Activated T-cell treated with anti-CD3 and anti-CD28 coated beads, Interleukin-2, amount 50 U/mL, for 72 hours (primary cell): ENCODE data around the gene GRIN3B. TPM values are rescaled to one million over a fixed set of nuclear protein-coding genes. Genes with fewer than 3 reads are reported as not detected.

Experiments used
- ATAC-seq, 2 donors: fragments of 150-1000 bp; cut with Tn5 transposase; replicated peaks in 1 of 2; 2 replicates each; pipeline ENCODE4 v1.10.0; 2021; ENCODE audit warnings: moderate library complexity in 2 of 2, mild to moderate bottlenecking in 1 of 2
- DNase-seq, 2 donors: peaks; one replicate each; pipeline ENCODE4 v3.0.0; 2021 to 2022; ENCODE audit warnings: mixed read lengths in 1 of 2
- H3K27ac Mint-ChIP-seq: one replicate; pipeline ENCODE4 v1.8.0; 2022; ENCODE audit warnings: mild to moderate bottlenecking, moderate library complexity, mixed read lengths
- H3K27me3 Mint-ChIP-seq: one replicate; pipeline ENCODE4 v1.8.0; 2022; ENCODE audit warnings: low read depth, mixed read lengths
- H3K36me3 Mint-ChIP-seq, 2 donors: one replicate each; pipeline ENCODE4 v1.8.0; 2022; ENCODE audit warnings: mixed read lengths in 2 of 2, mild to moderate bottlenecking in 1 of 2; ENCODE audit not compliant: insufficient read depth in 2 of 2
- H3K4me1 Mint-ChIP-seq: one replicate; pipeline ENCODE4 v1.8.0; 2022; ENCODE audit warnings: low read depth, mixed read lengths
- H3K4me3 Mint-ChIP-seq, 2 donors: one replicate each; pipeline ENCODE4 v1.8.0; 2022; ENCODE audit warnings: mild to moderate bottlenecking in 2 of 2, mixed read lengths in 2 of 2, moderate library complexity in 2 of 2
- H3K9me3 Mint-ChIP-seq, 2 donors: one replicate each; pipeline ENCODE4 v1.8.0; 2022; ENCODE audit warnings: mixed read lengths in 2 of 2
- total RNA-seq, 2 donors: library from RNA; stranded (reverse); gene quantifications; one replicate each; pipeline ENCODE4 v1.2.3, GENCODE V29; 2022

GRIN3B gene
- total RNA-seq, 2 donors from 2014 or later: 0.10 to 0.35 TPM

DNA sequence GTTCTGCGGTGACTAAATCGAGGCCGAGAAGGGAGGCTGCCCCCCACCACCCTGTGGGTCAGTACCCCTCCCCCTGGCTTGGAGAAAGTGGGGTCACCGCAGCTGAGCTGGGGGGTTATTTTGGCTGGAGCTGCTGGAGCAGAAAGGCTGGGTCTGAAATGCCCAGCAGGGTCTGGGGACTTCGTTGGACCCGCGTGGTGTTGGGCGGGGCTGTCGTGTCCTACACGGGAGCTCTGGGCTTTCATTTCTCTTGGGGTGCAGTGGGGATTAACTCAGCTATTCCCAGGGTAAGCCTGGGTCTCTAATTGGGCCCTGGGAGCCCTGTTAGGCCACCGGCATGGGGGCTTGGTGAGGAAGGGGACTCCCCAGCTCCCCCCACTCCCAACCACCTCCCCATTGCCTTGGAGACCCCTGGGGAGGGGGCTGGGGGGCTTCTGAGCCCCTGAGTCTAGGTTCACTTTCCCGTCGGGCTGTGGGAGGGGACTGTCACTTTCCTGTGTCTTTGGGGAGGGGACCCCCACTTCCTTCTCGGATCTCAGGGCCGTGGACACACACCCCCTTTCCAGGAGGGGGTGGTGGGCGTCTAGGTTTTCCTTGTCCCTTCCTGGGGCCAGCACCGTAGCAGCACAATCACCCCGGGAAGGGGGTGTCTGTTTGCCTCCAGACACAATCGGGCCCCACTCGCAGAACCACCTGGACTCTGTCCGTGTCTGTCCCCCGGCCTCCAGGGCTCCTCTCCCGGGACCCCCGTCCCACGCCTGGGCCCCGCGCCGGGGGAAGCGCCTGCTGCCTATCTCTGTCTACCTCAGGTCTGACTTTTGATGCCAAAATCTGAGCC lies 26.3 kb upstream of the GRIN3B start:
- ATAC-seq (no peak), DNase-seq (no peak)
- H3K4me3 Mint-ChIP-seq: no peak overlapping the region
- no peaks in the 10 kb centered on the region for H3K4me1 Mint-ChIP-seq
- no peak overlapping the region for H3K27ac Mint-ChIP-seq
- H3K27me3 Mint-ChIP-seq: no peaks in the 10 kb centered on the region
- H3K36me3 Mint-ChIP-seq: peaks cover 5 to 15% of the 10 kb centered on the region in 2 donors
- H3K9me3 Mint-ChIP-seq: peaks cover 0 to 2% of the 10 kb centered on the region in 2 donors

DNA sequence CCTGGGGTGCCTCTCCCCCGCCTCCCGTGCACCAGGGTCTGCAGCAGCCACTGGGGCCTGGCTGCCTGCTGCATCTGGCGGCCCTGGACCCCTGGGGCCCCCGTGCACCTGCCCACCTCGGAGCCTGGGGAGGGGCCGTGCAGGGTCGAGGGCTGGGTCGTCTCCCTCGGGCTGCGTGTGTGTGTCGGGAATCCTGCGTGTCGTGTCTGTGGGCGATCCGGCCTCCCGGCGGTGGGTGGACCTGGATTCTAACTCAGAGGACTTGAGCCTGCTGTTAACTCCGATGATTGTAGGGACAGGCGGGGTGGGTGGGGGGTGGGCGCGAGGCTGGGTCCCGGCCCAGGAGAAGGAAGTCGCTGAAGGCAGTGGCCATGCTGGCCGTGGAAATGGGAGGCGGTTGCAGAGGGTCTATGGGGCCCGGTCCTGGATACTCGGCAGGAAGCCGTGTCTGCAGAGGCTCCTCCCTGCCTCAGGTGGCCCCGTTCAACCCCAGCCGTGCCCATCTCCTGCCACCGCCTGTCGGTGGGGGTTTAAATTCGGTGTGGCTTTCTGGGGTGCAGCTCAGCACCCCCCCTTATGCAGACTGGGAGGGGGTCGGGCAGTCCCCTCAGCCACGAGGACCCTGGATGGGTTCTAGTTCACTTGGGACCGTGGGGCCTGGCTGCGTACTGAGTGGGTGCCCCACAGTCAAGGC lies 25.5 kb upstream of the GRIN3B start:
- Mint-ChIP-seq H3K27me3 (no peaks in the 10 kb centered on the region), H3K9me3 (peaks cover 0 to 2% of the 10 kb centered on the region in 2 donors), H3K4me1 (no peaks in the 10 kb centered on the region), H3K27ac (no peak overlapping the region), H3K36me3 (peaks cover 5 to 15% of the 10 kb centered on the region in 2 donors), H3K4me3 (no peak overlapping the region)
- no peak for ATAC-seq
- no peak for DNase-seq

DNA sequence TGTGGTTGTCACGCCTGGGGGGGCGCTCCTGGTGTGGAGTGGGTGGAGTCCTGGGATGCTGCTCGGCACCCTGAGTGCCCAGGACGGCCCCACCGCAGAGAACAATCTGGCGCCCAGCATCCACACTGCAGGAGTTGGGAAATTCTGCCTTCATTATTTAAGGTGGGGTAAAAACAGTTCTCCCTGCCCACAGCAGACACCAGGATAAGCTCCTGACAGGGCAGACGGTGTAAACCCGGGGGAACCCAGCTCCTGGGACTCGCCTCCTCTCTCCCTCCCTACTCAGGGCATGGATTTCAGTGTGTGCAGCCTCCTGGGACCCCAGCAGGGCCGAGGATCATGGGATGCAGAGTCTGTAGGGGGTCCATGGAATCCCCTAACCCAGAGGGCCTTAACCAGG lies 23.7 kb upstream of the GRIN3B start:
- no peaks in the 10 kb centered on the region for H3K4me1 Mint-ChIP-seq
- no peaks in the 10 kb centered on the region for H3K9me3 Mint-ChIP-seq
- no peaks in the 10 kb centered on the region for H3K27me3 Mint-ChIP-seq
- H3K4me3 Mint-ChIP-seq: no peak overlapping the region
- H3K27ac Mint-ChIP-seq: no peak overlapping the region
- DNase-seq (no peak), ATAC-seq (no peak)
- peaks cover 0 to 5% of the 10 kb centered on the region in 2 donors for H3K36me3 Mint-ChIP-seq

DNA sequence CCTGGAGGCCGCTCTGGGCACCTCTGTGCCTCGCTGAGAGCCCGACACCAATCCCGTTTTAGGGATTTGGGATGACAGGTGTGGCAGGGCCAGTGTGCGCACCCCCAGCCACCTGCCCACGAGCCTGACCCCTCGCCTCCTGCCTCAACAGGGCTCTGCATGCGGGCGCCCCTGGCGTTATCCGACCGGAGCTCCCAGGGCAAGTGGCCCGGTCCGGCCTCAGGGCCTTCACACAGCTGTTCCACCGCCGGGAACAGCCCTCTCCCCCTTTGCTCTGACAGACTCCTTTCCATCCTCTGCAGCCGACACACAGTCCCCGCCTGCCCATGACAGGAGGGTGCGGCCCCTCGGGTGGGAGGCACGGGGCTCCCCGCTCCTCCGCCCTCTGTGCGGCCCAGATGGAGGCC lies 23.2 kb upstream of the GRIN3B start:
- Mint-ChIP-seq H3K36me3 (peaks cover 0 to 3% of the 10 kb centered on the region in 2 donors), H3K27me3 (no peaks in the 10 kb centered on the region), H3K4me3 (no peak overlapping the region), H3K9me3 (no peaks in the 10 kb centered on the region), H3K4me1 (no peaks in the 10 kb centered on the region), H3K27ac (no peak overlapping the region)
- no peak for ATAC-seq
- DNase-seq: no peak

DNA sequence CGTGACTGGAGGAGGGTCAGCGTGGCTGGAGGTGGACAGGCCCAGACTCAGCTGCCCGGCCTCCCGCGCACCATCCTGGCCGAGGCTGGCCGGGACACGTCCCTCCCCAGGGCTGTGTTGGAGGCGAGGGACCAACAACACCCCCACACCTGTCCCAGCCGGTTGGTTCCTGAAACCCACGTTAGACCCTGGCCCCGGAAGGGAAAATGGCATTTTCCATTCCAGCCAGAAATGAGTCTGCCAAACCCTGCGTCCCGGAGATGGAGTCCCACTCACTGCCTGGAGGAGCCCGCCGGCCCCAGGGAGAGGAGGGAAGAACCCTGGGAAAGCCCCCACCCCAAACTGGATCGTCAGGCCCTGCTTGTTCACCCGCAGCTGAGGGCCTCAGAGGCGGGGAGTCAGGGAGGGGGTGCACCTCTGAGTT lies 20.9 kb upstream of the GRIN3B start:
- DNase-seq: no peak
- Mint-ChIP-seq H3K27me3 (no peaks in the 10 kb centered on the region), H3K9me3 (no peaks in the 10 kb centered on the region), H3K27ac (no peak overlapping the region), H3K4me1 (no peaks in the 10 kb centered on the region), H3K4me3 (no peak overlapping the region), H3K36me3 (peaks cover 1 to 2% of the 10 kb centered on the region in 2 donors)
- ATAC-seq: no peak

DNA sequence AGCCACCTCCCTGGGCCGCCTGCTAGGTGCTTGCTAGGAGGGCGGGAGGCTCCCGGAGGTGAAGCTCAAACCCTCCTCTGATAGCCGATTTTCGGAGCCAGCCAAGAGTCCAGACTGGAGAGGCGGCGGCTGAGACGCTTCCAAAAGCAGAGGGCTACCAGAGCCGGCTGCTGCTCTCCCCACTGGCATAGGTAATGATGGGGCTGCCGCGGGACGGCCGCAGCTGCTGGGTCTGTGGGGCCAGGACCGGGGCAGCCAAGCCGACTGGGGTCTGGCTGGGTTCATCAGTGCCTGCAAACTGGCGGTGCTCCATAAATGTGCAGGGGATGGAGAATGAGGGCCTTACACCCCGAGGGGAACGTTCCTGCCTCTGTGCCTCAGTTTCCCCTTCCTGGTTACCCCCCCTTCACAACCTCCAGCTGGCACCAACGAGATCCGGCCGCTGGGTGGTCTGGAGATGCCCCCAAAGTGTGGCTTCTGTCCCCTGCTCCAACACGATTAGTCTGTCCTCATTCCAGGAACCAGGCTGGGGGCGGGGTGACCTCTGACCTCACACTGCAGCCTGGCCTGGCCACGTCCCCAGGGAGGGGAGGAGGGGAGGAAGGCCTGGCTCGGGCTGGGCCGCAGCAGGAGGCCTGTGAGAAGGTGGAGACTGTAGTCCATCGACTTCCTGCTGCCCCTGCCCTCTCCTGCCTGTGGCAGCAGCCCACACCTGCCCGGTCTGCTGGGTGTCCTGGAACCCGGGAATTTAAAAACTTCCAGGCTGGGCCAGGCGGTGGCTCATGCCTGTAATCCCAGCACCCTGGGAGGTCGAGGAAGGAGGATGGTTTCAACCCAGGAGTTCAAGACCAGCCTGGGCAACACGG lies 19.9 kb upstream of the GRIN3B start:
- Mint-ChIP-seq H3K27me3 (no peaks in the 10 kb centered on the region), H3K4me3 (no peak overlapping the region), H3K9me3 (no peaks in the 10 kb centered on the region), H3K27ac (no peak overlapping the region), H3K36me3 (peaks cover 2 to 3% of the 10 kb centered on the region in 2 donors), H3K4me1 (peaks cover 7% of the 10 kb centered on the region)
- DNase-seq (no peak), ATAC-seq (no peak)

DNA sequence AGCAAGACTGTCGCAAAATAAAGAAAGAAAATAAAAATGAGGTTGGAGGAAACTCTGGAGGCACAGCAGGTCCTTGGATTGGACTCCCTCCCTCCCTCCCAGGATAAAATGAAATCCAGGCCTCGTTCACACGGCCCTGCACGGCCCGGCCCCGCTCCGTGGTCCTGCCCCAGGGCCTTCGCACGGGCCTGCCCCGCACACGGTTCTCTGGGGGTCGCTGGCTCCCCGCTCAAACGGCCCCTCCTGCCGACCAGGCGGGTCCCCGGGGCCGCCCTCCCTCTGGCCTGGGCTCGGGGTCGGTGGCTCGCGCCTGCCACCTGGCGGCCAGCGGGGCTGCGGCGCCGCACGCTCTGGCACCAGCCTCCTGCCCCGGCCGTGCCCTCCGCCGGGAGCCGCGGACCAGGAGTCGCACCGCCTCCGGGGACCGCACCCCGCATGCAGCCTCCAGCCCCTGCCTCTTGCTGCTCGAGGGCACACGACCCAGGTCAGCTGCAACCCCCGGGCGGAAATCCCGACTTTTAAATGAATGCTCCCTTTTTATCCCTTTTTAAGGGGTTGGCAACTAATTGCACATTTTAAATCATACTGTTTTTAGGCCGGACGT lies 17.6 kb upstream of the GRIN3B start:
- Mint-ChIP-seq H3K27ac (no peak overlapping the region), H3K4me1 (peaks cover 13% of the 10 kb centered on the region), H3K36me3 (peaks cover 3 to 6% of the 10 kb centered on the region in 2 donors), H3K9me3 (no peaks in the 10 kb centered on the region), H3K4me3 (peak overlapping the region; percentile 53 to 61), H3K27me3 (no peaks in the 10 kb centered on the region)
- DNase-seq: peak; percentile 78 to 91
- peak; percentile 85 to 89 for ATAC-seq

DNA sequence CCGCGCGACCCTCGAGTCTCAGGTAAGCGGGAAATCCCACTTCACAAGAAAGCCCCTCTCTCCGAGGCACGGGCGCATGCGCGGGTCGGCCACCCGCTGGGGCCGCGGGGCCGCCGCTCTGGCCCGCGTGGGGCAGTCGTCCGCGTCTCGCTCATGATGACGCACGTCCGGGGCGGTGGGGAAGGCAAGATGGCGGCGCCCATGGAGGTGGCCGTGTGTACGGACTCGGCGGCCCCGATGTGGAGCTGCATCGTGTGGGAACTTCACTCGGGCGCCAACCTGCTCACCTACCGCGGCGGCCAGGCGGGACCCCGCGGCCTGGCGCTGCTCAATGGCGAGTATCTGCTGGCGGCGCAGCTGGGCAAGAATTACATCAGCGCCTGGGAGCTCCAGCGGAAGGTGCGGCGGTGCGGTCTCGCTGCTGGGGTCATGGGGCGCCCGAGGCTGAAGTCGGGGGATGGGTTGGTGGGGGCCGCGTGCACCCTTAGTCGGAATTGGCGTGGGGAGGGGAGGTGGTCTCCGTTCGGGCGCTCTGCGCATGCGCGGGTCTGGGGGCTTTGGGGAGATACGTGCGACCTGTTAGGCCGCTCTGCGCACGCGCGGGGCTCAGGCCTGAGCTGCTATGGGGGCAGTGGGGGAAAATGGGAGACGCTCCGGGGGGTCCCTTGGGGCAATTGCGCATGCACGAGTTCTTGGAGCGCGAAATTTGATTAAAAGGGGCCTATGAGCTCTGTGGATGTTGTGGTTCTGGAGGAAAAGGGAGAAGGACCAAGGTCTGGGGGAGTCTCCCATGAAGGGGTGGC lies 15.9 kb upstream of the GRIN3B start, which contains the start of gene WDR18:
WDR18 (plus strand) TSS at position 181 of the 803 bp plus-strand sequence; CDS start at position 190, 9 bp downstream.
- DNase-seq (peak; percentile 95), ATAC-seq (peak; percentile 90 to 91)
- peaks cover 13% of the 10 kb centered on the region for H3K4me1 Mint-ChIP-seq
- H3K27ac Mint-ChIP-seq: peak within 1 kb of the TSS; percentile 93
- H3K27me3 Mint-ChIP-seq: no peaks in the 10 kb centered on the region
- H3K9me3 Mint-ChIP-seq: no peaks in the 10 kb centered on the region
- peaks cover 3 to 10% of the 10 kb centered on the region in 2 donors for H3K36me3 Mint-ChIP-seq
- H3K4me3 Mint-ChIP-seq: peak within 1 kb of the TSS; percentile 98 to 99

DNA sequence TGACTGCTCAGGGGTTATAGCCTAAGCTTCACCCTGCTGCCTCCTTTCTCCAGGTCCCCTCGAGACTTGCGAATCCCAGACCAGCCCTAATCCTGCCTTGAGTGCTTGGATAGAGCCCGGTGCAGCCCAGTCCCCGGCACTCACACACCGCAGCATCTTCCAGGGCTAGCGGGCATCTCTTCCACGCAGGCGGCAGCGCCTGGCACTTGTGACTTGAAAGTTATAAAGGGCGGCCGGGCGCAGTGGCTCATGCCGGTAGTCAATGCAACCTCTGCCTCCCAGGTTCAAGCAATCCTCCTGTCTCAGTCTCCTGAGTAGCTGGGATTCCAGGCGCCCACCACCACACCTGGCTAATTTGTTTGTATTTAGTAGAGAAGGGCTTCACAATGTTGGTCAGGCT lies 14.1 kb upstream of the GRIN3B start:
- no peaks in the 10 kb centered on the region for H3K9me3 Mint-ChIP-seq
- DNase-seq (no peak), ATAC-seq (no peak)
- peaks cover 13% of the 10 kb centered on the region for H3K4me1 Mint-ChIP-seq
- H3K27me3 Mint-ChIP-seq: no peaks in the 10 kb centered on the region
- H3K4me3 Mint-ChIP-seq: peak overlapping the region in 1 of 2 donors; percentile 31
- H3K27ac Mint-ChIP-seq: no peak overlapping the region
- H3K36me3 Mint-ChIP-seq: peaks cover 3 to 10% of the 10 kb centered on the region in 2 donors

DNA sequence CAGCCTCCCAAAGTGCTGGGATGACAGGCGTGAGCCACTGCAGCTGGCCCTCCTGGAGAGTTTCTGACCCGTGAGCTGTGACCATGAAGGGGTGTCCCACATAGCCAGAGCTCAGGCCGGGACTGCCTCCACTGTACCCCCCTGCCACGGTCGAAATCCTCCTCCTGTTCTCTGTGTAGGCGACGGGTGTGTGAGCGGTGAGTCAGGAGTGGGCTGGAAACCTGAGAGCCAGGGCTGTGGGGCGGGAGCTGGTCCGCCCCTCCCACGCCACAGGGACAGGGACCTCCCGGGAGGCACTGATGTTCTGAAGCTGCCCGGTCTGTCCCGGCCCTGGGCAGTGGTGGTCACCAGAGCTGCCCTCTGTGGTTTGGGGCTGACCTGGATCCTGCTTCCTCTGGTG lies 12.1 kb upstream of the GRIN3B start:
- Mint-ChIP-seq H3K27ac (no peak overlapping the region), H3K4me1 (peaks cover 13% of the 10 kb centered on the region), H3K4me3 (no peak overlapping the region), H3K27me3 (no peaks in the 10 kb centered on the region), H3K36me3 (peaks cover 3 to 10% of the 10 kb centered on the region in 2 donors), H3K9me3 (no peaks in the 10 kb centered on the region)
- ATAC-seq: no peak
- DNase-seq: no peak

DNA sequence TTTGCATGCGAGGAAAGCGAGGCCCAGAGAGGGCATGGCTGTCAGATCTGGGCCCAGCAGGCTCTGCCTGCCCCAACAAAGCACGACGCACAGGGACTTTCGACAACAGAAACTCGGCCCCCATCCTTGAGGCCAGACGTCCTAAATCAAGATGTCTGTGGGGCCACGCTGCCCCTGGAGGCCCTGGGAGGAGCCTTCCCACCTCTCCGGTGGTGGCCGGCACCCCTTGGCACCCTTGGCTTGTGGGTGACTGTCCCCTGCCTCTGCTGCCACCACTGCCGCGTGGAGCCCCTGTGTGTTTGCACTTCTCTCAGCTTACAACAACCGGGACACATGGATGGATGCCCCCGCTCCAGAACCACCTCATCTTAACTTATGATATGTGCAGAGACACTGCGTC lies 11.7 kb upstream of the GRIN3B start:
- H3K36me3 Mint-ChIP-seq: peaks cover 3 to 10% of the 10 kb centered on the region in 2 donors
- no peak for DNase-seq
- H3K4me1 Mint-ChIP-seq: peaks cover 13% of the 10 kb centered on the region
- H3K4me3 Mint-ChIP-seq: no peak overlapping the region
- no peak overlapping the region for H3K27ac Mint-ChIP-seq
- no peaks in the 10 kb centered on the region for H3K9me3 Mint-ChIP-seq
- no peak for ATAC-seq
- H3K27me3 Mint-ChIP-seq: no peaks in the 10 kb centered on the region
